ENCODE results near the gene SCAF8.
"Not testable (repeated sequence)": the region's sequence is repeated elsewhere in the genome, so short reads cannot be mapped to it uniquely, and the experiment has no call there.

Gene SCAF8

GRCh38 chr6:154786144-154786868, 53.1 kb downstream of the SCAF8 start:
- no peak for DNase-seq

DNA sequence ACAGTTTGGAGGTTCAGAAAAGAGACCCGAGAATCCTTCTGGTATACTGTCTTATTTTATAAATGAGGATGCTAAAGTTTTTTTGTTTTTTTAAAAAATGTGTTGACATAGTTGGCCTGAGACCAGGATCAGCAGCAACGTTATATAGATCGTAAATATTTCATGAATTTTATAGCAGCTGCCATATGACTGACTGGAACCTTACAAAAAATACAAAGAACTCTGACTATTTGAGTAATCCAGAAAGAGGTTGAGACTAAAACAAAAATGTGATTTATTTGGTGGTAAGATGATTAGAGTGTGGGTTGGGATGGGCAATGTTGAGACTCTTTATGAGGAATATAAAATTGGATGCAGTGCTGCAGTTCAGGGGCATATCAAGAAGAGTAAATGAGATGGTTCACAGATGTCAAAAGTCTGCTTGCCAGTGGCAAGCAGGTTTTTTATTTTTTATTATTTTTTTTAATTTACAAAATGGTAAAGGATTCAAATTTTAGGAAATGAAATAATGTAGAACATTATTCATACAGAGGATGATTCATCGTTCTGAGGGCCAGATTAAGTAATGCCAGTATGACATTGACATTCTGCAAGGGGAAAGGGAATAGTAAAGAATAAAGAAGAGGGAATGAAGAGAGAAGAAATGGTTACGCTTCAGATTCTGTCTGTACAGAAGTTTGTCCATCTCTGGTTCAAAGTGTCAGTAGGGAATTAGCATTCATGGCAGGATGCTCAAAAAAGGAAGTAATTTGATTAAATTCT, 58.5 kb downstream of the SCAF8 start:
- no peak for DNase-seq

DNA sequence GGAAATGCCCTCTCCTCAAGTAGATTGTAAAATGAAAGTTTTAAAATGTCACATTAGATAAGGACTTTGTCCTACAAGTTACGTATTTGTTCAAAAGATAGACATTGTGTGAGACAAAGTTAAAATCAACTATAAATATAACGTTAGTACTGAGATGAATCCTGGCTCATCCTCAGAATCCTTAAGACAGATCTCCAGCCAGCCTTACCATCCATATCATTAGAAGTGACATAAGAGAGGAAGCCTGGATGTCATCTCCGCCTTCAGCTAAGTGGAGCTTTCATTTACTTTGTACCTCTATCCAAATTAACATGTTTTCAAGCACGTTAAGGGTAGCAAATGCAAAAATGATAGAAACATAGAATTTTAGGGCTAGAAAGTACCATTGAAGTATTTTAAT, 59.1 kb downstream of the SCAF8 start:
- DNase-seq, result no peak

GRCh38 chr6:154792761-154793160, 59.5 kb downstream of the SCAF8 start:
- no peak for DNase-seq

DNA sequence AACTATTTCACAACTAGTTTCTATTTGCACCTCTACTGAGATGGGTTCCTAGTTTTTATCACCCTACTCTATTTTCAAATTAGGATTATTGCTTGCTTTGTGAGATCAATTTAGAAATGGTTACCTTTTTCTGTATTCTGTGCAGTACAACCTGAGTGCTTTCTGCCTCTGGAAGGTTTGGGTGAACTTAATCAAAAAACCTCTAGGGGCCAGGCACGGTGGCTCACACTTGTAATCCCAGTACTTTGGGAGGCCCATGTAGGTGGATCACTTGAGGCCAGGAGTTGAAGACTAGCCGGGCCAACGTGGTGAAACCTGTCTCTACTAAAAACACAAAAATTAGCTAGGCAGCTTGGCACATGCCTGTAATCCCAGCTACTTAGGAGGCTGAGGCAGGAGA, 63.3 kb downstream of the SCAF8 start:
- DNase-seq, result no peak

GRCh38 chr6:154797857-154798256, 64.6 kb downstream of the SCAF8 start:
- DNase-seq, result no peak

- no peak for DNase-seq
These were observed 67.1 kb downstream of the SCAF8 start for GRCh38 chr6:154800338-154800737.

DNA sequence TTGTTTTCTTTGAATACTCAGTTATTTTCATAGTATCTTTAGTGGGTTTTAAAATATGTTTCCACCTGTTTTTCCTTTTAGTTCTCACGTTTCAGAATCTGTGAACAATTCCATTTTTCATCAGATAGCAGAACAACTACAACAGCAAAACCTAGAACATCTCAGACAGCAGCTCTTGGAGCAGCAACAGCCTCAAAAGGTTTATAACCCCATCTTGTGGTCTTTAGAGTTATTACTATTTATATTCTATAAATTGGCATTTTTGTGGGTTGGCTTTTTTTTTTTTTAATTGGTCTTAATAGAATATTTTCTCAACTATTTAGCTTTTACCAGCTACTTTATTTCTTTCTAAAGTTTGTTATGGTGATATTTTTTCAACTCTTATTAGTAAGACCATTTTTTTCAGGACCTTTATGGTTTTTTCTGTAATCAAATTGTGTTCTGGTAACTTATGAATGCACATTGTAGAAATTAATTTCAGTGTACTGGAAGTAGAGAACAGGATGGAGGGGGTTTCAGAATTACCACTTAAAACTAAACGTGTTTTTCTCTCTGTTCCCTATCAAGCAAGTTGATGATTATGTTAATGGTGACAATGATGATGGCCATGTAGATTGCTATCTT, 72.2 kb downstream of the SCAF8 start:
- peak; percentile 72 to 74 for DNase-seq

DNA sequence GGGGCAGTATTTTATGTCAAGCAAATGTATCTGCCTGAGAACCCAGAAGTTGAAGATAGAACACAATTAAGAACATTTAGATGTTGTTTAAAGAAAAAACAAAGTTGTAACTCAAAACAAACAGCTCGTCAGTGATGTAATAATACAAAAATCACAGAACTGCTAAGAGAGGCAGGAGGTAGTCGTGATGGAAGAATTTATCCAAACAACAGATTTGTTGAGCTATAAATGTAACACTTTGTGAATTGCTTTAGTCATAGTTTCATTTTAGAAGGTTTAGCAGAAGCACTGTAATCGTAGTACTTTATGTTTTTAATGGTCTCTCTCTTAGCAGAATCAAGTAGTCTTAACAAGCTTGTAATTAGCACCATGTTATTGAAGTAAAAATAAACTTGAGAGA, 73.6 kb downstream of the SCAF8 start:
- DNase-seq, result no peak

DNA sequence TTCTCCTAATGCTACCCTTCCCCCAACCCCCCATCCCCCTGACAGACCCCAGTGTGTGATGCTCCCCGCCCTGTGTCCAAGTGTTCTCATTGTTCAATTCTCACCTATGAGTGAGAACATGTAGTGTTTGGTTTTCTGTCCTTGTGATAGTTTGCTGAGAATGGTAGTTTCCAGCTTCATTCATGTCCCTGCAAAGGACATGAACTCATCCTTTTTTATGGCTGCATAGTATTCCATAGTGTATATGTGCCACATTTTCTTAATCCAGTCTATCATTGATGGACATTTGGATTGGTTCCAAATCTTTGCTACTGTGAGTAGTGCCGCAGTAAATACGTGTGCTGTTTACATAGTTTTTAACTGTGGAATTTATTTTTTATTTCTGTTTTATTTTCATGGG, 78.4 kb downstream of the SCAF8 start:
- DNase-seq, result not testable (repeated sequence)

DNA sequence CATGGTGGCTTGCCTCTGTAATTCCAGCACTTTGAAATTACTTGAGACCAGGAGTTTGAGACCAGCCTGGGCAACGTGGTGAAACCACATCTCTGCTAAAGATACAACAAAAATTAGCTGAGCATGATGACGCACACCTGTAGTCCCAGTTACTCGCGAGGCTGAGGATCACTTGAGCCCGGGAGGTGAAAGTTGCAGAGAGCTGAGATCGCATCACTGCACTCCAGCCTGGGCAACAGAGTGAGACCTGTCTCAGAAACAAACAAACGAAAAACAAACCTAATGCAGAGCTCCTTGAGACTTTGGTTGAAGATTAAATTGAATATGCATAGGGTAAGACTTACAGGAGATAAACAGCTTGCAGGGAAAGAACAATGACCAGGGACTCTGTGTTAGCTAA, 80.8 kb downstream of the SCAF8 start:
- no peak for DNase-seq

DNA sequence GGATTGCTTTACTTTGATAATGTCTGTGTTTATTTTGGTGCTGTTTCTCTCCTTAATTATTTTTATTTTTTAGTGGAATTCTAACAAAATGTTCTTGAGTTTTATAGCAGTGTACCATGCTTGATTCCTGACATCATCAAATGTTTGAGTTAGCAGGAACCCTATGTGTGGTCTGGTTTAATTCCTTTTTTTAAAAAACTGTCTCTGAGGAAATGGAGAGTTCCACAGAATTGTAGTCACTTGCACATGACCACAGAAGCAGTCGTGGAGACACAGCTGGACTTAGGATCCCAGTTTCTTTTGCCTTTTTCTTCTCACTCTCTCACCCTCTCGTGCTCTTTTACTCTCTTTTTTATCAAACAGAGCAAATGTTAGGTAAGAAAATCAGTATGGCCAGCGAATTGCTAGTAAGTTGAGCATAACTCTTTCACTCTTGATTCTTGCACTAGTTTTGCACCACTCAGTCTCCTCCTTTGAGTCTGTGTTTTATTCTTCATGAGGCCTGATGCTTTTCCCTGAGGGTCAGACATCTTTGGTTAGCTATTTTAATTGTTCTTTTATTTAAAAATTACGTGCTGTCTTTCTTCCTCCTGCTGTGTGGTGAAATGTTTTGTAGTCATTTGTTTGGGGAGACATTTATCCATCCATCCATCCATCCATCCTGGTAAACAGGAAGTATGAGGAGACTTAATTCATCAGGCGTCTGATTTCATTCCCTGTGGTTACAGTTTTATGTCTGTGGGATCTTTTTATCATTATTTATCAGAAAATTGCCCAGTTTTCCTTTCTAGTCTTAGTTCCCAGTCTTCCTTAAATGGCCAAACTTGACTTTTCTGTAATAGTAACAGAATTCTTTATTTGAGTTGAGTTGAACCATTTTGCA, 83.0 kb downstream of the SCAF8 start:
- DNase-seq, result no peak

- no peak for DNase-seq
These were observed 87.9 kb downstream of the SCAF8 start for GRCh38 chr6:154821099-154821498.

GRCh38 chr6:154821638-154822037, 88.4 kb downstream of the SCAF8 start:
- no peak for DNase-seq

DNA sequence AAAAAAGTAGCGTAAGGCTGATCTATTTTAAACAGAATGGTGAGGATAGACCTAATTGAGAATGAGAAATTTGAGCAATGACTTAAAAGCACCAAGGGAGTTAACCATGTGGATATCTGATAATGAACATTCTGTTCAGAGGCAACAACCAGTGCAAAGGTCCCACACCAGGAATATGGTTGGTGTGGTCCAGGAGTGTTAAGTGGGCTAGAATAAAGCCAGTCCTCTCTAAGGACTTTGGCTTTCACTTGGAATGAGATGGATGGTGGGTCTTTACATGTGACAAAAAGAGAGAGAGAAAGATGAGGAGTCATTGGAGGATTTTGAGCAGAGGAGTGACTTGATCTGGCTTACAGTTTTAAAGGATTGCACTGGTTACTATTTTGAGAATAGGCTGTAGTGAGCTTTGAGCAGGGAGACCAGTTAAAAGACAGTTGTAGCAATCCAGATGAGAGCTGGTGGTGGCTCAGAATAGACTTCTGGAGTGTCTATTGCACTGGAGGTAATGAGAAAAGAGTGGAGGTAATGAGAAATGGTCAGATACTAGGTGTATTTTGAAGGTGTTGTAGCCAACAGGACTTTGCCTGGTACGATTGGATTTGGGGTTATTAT, 89.8 kb downstream of the SCAF8 start:
- DNase-seq, result no peak

- no peak for DNase-seq
These were observed 90.9 kb downstream of the SCAF8 start for GRCh38 chr6:154824076-154824475.

DNA sequence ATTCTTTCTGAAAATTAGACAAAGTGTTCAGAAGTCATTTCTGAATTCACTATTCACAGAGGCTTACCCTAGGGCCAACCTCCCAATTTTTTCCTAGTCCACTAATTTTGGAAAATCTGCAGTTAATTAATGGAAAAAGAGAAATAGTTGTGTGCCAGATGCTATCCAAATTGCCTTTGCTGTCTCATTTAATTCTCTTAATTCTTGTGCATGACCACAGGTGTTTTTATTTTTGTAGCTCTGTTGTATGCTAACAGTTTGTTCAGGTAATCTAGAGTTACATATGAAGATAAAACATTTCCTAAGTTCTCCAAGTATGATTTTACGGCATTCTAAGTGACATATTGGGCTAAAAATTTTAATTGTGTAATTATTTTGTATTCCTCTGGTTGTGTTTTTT, 96.8 kb downstream of the SCAF8 start:
- no peak for DNase-seq

DNA sequence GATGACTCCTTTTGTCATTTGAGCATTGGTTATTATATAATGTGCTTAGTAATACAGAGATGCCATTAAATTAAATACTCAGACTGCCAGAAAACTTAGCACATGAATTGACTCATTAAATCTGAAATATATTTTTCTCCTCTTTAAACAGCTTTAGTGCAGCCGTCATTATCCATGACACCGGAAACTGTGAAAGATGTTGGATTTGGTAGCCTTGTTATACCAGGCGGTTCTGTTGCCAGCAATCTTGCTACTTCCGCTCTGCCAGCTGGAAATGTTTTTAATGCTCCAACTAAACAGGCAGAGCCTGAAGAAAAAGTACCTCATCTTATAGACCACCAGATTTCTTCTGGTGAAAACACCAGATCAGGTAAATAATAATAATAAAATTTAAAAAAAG, 97.6 kb downstream of the SCAF8 start:
- DNase-seq, result no peak

GRCh38 chr6:154835307-154835706, 102.1 kb downstream of the SCAF8 start:
- no peak for DNase-seq

DNA sequence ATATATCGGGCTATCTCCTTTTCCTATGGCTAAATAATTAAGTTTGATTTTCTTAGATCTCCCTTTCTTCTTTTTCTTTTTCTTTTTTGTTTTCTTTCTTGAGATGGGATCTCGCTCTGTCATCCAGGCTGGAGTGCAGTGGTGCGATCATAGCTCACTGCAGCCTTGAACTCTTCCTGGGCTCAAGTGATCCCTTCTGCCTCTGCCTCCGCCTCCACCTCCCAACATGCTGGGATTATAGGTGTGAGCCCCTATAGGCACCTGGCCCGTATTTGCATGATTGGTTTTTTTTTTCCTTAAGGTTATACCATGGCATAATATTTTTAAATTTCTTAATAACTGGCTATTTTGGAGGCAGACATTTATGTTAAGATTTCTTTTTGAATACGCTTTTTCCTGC, 106.3 kb downstream of the SCAF8 start:
- no peak for DNase-seq

- no peak for DNase-seq
These were observed 107.1 kb downstream of the SCAF8 start for GRCh38 chr6:154840363-154840762.

GRCh38 chr6:154841109-154841508, 107.9 kb downstream of the SCAF8 start:
- no peak for DNase-seq

- no peak for DNase-seq
These were observed 109.6 kb downstream of the SCAF8 start for GRCh38 chr6:154842833-154843232.

Data from AML-193 (cell line).